Measurements from ENCODE around the gene MDH2.
"Not testable (repeated sequence)": the region's sequence is repeated elsewhere in the genome, so short reads cannot be mapped to it uniquely, and the experiment has no call there.

Gene MDH2, protein sequence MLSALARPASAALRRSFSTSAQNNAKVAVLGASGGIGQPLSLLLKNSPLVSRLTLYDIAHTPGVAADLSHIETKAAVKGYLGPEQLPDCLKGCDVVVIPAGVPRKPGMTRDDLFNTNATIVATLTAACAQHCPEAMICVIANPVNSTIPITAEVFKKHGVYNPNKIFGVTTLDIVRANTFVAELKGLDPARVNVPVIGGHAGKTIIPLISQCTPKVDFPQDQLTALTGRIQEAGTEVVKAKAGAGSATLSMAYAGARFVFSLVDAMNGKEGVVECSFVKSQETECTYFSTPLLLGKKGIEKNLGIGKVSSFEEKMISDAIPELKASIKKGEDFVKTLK

DNA sequence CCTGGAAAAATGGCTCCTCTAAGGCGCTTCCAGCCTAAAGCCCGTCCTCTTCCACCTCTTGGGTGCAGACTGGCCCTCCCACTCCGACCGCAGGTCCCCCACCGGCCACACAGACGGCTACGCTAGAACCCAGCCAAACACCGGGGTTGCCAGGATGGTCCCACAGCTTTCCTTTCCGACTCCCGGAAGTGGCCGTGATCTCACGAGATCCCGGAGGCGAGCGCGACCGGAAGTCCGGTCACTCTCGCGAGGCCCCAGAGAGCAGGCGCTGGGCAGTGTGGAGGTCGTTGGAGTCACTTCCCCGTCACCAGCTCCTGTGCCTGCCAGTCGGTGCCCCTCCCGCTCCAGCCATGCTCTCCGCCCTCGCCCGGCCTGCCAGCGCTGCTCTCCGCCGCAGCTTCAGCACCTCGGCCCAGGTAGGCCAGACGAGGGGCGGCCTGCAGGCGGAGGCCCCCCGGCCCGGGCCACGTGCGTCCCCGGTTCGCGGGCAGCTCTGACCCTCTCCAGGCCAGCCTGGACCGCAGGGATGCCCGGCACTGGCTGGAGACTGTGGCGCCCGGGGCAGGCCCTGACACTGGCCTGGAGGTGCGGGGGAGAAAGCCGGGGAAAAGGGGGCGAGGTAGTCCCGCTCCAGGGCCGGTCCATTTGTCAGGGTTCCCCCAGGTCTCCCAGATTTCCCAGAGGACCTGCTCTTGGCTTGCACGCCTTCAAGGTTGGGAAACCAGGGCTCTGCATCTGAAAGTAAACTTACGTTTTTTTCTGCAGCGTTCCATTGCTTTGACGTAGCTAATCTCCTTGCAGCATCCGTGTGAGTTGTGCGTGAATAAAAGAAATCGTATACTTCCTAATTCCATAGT lies at the start of gene MDH2, which contains the start of gene STYXL1:
Gene MDH2, plus strand, starts transcription at position 296 of the 857 bp plus-strand sequence. Its CDS starts 55 bp downstream, at position 351.
Gene STYXL1, minus strand, starts transcription at position 190 of the 857 bp plus-strand sequence. CDS start 17,477 bp downstream, outside the sequence.
- peak; percentile 94 for DNase-seq (ENCODE audit: low spot score)

DNA sequence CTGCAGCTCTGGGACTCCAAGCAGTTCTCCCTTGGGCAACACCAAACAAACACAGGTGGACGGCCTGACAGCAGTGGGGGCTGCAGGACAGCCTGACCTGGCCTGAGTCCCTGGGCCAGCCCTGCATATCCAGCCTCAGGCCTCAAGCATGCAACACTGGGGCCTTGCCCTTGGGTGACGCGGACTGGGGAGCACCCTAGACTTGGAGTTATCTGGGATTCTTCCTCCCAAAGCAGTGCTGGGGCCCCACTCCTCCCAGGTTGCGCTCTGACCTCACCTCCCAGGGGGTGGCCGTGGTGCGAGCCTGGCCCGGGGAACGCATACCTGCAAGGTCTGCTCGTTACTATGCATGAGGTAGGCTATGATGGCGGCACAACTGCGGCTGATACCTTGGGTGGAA lies 47.3 kb upstream of the MDH2 start:
- DNase-seq (ENCODE audit: low spot score), result no peak

DNA sequence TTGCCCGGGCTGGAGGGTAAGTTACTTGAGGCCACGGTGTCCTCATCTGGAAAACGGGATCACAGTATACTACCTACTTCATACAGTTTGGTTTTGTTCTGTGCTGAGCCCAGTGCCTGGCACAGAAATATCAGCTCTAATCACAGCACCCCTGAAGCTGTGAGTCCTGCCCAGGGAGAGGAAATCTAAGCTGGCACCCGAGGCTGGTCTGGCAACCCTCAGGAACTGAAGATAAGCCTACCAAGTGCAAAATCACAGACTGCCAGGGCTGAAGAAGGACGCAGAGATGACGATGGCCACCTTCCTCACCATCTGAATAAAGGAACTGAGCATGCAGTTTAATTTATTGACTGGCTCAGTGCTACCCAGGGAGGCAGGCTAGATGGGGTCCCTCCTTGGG lies 45.8 kb upstream of the MDH2 start:
- no peak for DNase-seq (ENCODE audit: low spot score)

DNA sequence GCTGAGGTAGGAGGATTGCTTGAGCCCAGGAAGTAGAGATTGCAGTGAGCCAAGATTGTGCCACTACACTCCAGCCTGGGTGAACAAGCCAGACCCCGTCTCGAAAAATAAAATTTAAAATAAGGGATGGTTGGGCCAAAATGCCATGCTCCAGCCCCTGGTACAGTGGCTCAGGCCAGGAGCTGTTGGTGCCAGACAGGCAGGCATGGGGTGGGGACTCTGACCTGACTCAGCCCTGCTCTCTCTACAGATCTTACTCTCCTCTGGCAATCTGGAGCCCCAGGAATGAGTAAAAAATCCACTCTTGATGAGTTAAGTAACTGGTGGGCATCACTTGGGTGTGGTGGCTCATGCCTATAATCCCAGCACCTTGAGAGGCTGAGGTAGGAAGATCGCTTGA lies 45.1 kb upstream of the MDH2 start:
- no peak for DNase-seq (ENCODE audit: low spot score)

DNA sequence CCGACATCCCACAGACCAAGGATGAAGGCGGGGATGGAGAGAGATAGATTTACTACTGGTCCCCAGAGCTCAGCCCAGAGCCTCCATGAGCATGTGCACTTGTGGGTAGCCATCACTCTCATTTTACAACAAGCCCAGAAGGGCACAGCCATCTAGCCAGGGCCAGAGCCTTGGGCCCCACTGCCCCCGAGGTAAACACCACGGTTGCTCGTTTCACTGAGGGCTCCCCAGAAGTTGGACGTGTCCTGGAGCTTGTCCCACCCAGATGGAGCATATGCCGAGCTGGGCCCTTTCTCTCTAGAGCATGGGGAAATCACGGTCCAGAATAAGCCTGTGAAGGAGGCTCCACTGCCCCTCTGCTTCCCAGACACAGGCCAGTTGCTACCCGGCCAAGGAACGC lies 44.6 kb upstream of the MDH2 start:
- no peak for DNase-seq (ENCODE audit: low spot score)

DNA sequence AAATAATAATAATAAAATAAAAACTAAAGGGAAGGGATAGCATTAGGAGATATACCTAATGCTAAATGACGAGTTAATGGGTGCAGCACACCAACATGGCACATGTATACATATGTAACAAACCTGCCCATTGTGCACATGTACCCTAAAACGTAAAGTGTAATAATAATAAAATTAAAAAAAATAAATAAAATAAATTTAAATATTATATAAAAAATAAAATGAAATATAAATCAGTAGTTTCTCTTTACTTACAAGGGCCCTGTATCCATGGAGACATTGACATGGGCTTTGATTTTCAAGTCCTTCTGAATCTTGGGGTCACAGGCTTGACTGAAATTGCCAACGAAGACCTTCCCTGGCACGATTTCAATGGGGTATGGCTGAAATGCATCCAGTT lies 42.9 kb upstream of the MDH2 start:
- DNase-seq (ENCODE audit: low spot score), result not testable (repeated sequence)

DNA sequence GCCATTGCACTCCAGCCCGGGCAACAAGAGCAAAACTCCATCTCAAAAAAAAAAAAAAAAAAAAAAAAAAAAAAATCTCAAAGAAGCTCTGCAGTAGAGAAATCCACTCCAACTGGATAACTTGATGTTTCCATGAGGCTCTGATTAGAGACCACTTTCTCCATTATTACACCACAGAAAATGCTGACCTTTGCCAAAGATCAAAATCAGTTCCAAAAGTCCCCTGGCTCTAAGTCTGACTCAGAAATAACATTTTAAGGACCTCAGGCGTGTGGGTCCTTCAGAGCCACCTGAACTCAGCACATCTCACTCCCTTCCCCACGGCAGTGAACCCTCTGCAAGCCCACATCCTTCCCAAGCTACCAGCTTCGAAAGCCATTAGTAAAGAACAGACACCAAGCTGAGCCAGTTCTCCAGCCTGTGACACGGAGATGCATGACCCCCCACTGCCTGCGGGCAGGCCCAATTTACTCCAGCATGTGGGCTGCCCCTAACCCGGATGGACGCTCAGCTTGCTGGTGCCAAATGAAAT lies 39.7 kb upstream of the MDH2 start:
- no peak for DNase-seq (ENCODE audit: low spot score)

DNA sequence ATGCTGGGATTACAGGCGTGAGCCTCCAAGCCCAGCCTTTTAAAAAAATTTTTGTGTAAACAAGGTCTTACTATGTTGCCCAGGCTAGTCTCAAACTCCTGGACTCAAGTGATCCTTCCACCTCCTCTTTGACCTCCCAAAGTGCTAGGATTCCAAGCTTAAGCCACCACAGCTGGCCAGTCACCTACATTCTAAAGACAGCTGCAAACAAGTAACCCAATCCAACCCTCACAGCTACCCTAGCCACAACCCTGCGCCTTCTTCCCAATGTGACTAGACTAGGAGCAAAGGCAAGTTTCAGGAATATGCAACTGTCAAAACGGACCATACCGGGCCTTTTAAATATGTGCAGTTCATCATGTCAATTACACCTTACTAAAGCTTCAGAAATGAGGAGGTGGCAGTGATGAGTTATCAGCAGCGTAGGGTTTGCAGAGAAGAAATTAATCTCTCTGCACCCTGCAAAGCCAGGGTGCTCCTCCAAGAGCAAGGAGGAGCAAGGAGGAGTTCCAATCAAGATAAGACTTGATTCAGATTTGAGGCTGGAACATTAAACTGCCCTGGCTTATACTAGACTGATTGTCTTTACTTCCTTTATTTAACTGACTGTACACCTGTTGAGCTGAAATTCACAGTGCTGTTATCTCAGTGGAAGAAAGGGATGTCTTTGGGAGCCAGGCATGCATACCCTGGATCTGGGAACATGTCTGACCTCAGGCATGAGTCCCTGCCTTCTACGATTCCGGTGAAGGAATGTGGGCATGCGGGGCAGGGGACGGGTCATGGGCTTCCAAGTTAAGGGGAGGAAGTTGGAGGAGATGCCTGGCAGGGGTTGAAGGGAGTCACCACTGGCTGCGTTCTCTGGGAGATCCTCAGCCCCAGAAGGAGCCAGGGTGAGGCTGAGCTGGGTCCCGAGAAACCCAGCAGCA lies 38.0 kb upstream of the MDH2 start:
- DNase-seq (ENCODE audit: low spot score), result no peak

DNA sequence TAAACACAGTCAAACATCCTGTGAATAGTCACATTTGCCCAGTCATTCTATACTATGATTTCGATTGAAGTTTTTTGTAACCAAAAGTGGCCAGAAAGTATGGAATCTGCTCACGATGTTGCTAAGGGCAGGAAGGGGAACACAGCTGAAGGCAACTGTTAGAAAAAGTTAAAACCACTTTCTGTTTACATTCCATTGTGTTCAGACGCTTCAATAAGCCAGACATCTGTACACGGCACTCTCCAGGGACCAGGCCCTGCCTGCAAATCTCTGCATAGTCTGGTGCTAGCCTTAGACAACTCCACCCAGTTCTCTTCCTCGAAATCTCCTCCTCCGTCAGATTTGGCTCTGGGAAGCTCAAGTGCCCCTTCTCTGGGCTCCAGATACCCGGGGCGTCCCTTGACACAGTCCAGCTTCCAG lies 36.5 kb upstream of the MDH2 start:
- no peak for DNase-seq (ENCODE audit: low spot score)

DNA sequence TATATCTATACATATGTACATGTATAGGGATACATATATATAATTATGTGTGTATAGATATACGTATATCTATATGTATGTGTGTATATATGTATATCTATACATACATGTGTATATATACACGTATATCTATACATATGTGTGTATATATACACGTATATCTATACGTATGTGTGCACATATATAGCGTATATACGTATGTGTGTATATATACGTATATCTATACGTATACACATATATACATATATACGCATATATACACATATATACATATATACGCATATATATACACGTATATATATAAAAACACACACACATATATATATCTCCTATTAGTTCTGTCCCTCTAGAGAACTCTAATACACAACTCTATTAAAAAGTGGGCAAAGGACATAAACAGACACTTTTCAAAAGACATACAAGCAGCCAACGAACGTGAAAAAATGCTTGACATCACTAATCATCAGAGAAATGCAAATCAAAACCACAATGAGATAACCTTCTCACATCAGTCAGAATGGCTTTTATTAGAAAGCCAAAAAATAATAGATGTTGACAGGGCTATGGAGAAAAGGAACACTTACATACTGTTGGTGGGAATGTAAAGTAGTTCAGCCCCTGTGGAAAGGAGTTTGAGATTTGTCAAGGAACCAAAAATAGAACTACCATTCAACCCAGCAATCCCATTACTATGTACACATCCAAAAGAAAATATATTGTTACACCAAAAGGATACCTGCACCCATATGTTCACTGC lies 31.5 kb upstream of the MDH2 start:
- no peak for DNase-seq (ENCODE audit: low spot score)

DNA sequence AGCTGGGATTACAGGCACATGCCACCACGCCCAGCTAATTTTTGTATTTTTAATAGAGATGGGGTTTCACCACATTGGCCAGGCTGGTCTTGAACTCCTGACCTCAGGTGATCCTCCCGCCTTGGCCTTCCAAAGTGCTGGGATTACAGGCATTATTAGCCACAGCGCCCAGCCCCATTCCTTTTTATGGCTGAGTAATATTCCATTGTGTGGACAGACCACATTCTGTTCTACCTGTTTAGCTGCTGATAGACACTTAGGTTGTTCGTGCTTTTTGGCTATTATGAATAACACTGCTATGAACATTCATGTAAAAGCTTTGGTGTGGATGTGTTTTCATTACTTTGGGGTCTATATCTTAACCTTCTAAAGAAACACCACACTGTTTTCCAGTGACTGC lies 29.4 kb upstream of the MDH2 start:
- DNase-seq (ENCODE audit: low spot score), result not testable (repeated sequence)

DNA sequence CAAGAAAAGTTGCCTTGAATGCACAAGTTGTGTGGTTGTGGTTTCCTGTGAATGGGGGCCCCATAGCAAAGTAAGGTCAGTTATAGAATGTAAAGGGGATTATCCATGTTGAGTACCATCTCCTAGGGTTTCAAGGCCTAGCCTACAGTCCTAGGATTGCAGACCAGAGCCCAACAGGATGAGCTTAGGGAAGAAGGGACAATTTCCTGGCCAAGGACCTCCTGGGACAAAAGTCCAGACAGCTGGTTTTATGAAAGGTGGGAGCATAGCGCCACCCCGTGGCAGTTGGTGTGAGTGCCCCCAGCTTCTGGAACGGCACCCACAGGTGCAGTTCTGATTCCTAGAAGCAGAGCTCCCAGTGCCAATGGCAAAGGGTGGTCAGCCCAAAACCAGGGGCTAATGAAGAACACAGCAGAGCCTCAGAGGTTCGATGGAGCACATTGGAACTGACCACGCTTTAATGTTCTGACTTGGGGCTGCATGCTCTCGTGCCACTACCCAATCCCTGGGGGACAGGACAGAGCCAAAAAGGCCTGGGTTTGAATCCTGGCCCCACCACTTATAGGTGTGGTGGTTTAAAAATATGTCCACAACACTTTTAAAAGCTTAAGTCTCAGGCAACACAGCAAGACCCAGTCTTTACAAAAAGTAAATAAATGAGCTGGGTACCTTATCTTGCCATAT lies 27.7 kb upstream of the MDH2 start:
- peak; percentile 65 for DNase-seq (ENCODE audit: low spot score)

DNA sequence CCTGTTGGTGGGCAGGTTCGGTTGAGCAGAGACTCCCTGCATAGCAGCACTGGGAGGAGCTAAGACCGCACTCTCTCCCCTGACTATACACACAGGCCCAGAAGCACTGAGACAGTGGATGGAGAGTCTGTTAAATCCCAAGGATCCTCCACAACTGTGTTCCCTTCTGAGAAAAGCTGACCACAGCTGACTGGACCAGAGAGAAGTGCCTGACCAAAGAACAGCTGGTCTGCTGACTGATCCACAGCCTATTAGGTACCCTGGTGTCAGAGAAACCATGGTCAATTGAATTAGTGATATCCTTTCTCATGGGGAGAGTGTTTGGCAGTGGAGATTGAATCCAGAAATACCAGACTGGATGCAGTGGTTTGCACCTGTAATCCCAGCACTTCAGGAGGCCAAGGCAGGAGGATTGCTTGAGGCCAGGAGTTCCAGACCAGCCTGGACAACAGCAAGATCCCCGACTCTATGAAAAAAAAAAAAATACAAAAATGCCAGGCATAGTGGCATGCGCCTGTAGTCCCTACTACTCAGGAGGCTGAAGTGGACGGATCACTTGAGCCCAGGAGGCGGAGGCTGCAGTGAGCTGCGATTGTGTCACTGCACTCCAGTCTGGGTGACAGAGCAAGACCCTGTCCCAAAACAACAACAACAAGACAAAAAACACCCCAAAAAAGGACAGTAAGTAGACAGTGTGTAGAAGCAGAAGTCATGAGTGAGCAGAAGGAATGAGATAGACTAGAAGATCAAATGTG lies 25.7 kb upstream of the MDH2 start:
- no peak for DNase-seq (ENCODE audit: low spot score)

DNA sequence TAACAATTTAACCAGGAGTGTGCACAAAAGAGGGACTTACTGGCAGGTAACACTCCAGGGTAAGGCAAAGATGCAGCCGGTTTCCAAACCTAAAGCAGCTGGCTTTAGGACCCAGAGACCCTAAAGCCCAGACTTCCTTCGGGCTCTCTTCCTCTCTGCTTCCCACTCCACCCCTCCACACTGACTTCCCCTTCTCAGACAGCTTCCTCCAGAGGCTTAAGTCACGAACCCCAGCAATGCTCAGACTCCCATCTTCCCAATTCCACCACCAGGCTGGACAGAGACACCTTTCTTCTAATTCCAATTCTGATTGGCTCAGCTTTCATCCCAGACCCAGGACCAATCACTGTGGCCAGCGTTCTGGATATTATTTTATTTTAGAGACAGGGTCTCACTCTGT lies 24.9 kb upstream of the MDH2 start:
- no peak for DNase-seq (ENCODE audit: low spot score)

DNA sequence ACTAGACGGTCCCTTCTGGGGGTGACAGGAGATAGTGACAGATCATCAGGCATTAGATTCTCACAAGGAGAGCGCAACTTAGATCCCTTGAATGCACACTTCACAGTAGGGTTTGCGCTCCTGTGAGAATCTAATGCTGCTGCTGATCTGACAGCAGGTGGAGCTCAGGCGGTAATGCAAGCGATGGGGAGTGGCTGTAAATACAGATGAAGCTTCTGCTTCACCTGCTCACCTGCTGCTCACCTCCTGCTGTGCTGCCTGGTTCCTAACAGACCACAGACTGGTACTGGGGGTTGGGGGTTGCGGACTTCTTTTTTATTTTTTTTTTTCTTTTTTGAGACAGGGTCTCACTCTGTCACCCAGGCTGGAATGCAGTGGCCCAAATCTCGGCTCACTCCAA lies 18.2 kb upstream of the MDH2 start:
- DNase-seq (ENCODE audit: low spot score), result not testable (repeated sequence)

DNA sequence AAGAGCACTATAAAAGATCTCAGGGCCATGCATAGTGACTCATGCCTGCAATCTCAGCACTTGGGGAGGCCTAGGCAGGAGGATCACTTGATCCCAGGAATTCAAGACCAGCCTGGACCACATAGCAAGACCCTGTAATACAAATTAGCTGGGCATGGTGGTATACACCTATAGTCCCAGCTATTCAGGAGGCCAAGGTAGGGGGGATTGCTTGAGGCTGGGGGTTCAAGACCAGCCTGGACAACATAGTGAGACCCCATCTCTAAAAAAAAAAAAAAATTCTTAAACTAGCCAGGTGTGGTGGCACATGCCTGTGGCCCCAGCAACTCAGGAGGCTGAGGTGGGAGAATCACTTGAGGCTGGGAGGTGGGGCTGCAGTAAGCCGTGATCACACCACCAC lies 15.9 kb upstream of the MDH2 start:
- DNase-seq (ENCODE audit: low spot score), result no peak

DNA sequence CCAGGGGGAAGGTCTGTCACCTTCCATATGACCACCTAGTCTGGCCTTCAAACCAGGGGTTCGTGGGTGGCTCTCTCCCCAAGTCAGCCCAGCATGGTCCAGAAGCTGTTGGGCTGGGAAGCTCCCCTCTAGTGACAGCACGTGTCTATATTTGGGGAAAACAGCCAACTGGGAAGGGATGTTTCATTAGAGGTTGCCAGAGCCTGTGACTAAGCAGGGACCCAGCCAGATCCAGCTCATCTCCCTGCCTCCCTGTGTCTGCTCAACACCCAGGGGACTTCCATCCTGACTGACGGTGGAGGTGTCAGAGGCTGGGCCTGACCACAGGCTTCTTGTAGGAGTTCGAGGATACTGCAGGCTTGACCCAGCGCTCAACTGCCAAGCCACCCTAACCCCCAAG lies 10.6 kb upstream of the MDH2 start:
- no peak for DNase-seq (ENCODE audit: low spot score)

DNA sequence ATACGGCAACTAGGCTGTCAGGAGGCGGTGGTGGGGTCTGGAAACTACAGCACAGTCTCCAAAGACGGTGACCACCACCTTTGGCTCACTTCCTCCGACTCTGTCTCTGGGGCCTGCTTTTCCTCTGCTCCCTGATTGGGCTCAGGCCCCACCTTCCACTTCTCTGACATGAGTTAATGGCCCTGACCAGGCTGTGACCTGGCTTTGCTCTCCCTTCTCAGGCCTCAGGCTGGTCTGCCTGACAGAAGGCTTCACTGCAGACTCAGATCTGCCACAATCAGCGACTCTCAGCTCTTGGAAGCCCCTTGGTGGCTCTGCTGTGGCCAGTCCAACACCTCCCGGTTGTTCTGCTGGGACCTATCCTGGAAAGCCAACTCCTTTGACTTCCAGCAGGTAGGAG lies 7.8 kb upstream of the MDH2 start:
- DNase-seq (ENCODE audit: low spot score), result no peak

DNA sequence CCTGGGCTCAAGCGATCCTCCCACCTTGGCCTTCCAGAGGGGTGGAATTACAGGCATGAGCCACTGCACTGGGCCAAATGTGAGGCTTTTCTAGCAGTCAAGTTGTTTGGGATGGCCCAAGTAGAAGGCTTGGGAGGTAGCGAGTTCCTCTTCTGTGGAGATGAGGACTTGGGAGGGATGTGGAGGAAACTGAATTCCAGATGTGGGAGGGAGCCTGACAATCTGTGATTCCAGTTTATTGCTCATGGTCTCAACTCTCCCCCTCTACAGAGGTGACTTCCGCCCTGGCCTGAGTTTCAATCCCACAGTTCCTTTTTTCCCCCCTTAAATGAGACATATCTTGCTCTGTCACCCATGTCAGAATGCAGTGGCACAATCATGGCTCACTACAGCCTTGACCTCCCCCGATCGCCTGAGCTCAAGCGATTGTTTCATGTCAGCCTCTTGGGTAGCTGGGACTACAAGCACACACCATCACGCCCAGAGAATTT lies 3.5 kb upstream of the MDH2 start:
- no peak for DNase-seq (ENCODE audit: low spot score)

All from HuH-7 (cell line).